ENCODE data around the gene SOS2.

SOS2 gene

DNA sequence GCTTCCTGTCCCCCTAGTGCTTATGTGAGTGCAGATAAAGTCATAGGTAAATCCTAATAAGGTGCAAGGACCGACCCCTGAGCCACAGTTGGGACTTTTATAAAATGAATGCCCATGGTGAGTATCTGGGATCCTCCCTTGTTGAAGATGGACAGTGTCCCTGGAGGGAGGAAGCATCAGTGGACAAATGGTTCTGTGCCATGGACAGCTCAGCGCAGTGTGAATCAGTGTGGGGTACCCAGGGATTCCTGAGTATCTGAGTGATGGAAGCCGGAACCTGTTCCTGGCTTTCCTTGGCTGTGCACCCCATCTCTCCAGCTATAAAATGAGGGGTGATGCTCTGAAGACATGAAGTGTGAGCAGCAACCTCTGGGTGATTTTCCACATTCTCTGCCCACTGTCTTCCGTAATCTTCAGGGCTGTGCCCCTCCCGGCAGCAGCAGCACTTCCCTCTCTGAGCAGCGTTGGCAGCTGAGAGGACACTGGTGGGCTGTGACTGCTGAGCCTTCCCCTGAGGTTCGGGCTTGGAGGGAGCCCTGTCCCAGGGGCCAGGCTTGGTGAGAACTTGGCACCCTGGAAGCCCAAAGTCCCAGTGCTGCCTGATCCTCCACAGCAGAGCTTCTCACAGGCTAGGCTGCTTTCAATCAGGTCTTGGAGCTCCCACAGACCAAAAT, 140.0 kb downstream of the SOS2 start (continued):
- TF ChIP-seq ESRRG (CRISPR knock-in tag; IDR thresholded peaks at IDR 0.05) = no peak

DNA sequence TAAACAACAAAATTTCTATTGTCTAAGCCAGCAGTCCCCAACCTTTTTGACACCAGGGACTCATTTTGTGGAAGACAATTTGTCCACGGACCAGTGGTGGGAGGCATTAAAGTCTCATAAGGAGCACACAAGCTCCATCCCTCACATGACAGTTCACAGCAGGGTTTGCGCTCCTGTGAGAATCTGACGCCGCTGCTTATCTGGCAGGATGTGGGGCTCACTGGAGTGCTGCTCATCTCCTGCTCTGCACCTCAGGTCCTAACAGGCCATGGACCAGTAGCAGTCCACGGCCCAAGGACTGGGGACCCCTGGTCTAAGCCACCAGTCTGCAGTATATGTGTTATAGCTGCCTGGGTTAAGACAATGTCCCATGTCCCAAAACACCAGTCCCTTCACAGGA, 142.2 kb downstream of the SOS2 start:
- no peak for TF ChIP-seq ZFP30 (CRISPR knock-in tag; IDR thresholded peaks at IDR 0.05)
- no peak for TF ChIP-seq BACH2 (CRISPR knock-in tag; IDR thresholded peaks at IDR 0.05; ENCODE audit: borderline replicate concordance)
- TF ChIP-seq ZNF70 (CRISPR knock-in tag; IDR thresholded peaks at IDR 0.05) = no peak
- TF ChIP-seq ZFP3 (CRISPR knock-in tag; IDR thresholded peaks at IDR 0.05) = no peak
- TF ChIP-seq, protein P1, sequence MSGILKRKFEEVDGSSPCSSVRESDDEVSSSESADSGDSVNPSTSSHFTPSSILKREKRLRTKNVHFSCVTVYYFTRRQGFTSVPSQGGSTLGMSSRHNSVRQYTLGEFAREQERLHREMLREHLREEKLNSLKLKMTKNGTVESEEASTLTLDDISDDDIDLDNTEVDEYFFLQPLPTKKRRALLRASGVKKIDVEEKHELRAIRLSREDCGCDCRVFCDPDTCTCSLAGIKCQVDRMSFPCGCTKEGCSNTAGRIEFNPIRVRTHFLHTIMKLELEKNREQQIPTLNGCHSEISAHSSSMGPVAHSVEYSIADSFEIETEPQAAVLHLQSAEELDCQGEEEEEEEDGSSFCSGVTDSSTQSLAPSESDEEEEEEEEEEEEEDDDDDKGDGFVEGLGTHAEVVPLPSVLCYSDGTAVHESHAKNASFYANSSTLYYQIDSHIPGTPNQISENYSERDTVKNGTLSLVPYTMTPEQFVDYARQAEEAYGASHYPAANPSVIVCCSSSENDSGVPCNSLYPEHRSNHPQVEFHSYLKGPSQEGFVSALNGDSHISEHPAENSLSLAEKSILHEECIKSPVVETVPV (CRISPR knock-in tag; IDR thresholded peaks at IDR 0.05) = no peak
- TF ChIP-seq ZNF565 (CRISPR knock-in tag; conservative IDR thresholded peaks at IDR 0.05; ENCODE audit: low read depth) = no peak
- no peak for TF ChIP-seq TOX (CRISPR knock-in tag; IDR thresholded peaks at IDR 0.05; ENCODE audit: borderline replicate concordance)
- no peak for TF ChIP-seq GLIS3 (CRISPR knock-in tag; IDR thresholded peaks at IDR 0.05)
- TF ChIP-seq SNAI2 (CRISPR knock-in tag; IDR thresholded peaks at IDR 0.05) = no peak
- no peak for TF ChIP-seq TCF4 (CRISPR knock-in tag; IDR thresholded peaks at IDR 0.05; ENCODE audit: borderline replicate concordance)
- ATAC-seq = no peak

DNA sequence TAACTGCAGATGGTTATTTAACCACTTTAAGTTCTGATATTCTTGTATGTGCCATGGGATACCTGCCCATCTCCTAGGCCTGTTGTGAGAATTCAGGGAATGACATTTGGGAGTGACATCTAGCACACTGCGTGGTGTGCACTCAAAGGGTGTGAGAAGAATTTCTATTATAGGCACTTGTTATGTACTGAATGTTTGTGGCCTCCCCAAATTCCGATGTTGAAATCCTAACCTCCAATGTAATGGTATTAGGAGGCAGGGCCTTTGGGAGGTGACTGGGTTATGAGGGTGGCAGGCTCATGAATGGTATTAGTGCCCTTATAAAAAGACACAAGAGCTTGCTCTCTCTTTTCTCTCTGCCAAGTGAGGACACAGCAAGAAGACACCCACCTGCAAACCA, 142.6 kb downstream of the SOS2 start:
- TF ChIP-seq ZC3H10 (CRISPR knock-in tag; IDR thresholded peaks at IDR 0.05) (no peak), ZFP30 (CRISPR knock-in tag; IDR thresholded peaks at IDR 0.05) (no peak), ARNTL (CRISPR knock-in tag; IDR thresholded peaks at IDR 0.05; ENCODE audit: borderline replicate concordance, low read depth) (no peak), ZNF8 (CRISPR knock-in tag; IDR thresholded peaks at IDR 0.05) (no peak), ESRRG (CRISPR knock-in tag; IDR thresholded peaks at IDR 0.05) (no peak), TCF4 (CRISPR knock-in tag; IDR thresholded peaks at IDR 0.05; ENCODE audit: borderline replicate concordance) (no peak)
- TF ChIP-seq, protein P2, sequence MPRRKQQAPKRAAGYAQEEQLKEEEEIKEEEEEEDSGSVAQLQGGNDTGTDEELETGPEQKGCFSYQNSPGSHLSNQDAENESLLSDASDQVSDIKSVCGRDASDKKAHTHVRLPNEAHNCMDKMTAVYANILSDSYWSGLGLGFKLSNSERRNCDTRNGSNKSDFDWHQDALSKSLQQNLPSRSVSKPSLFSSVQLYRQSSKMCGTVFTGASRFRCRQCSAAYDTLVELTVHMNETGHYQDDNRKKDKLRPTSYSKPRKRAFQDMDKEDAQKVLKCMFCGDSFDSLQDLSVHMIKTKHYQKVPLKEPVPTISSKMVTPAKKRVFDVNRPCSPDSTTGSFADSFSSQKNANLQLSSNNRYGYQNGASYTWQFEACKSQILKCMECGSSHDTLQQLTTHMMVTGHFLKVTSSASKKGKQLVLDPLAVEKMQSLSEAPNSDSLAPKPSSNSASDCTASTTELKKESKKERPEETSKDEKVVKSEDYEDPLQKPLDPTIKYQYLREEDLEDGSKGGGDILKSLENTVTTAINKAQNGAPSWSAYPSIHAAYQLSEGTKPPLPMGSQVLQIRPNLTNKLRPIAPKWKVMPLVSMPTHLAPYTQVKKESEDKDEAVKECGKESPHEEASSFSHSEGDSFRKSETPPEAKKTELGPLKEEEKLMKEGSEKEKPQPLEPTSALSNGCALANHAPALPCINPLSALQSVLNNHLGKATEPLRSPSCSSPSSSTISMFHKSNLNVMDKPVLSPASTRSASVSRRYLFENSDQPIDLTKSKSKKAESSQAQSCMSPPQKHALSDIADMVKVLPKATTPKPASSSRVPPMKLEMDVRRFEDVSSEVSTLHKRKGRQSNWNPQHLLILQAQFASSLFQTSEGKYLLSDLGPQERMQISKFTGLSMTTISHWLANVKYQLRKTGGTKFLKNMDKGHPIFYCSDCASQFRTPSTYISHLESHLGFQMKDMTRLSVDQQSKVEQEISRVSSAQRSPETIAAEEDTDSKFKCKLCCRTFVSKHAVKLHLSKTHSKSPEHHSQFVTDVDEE (CRISPR knock-in tag; IDR thresholded peaks at IDR 0.05) = no peak
- ATAC-seq = no peak

DNA sequence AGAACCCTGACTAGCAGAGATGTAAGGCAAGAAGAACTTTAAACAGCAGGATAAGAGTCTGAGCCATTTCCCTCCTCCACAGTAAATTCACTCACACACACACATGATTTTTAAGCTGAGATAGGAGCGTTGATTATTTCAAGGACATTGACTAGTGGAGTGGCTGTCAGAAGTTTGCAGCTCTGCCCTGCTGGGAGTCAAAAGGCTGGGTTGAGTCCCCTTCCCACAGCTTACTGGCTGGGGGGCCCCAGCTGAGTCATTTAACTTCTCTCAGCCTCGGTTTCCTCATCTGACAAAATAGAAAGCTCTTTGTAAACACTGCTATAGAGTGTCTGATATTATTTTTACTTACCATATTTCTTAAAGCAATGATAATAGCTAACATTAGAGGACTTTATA, 143.3 kb downstream of the SOS2 start:
- TF ChIP-seq TCF4 (CRISPR knock-in tag; IDR thresholded peaks at IDR 0.05; ENCODE audit: borderline replicate concordance) (no peak), ZFP3 (CRISPR knock-in tag; IDR thresholded peaks at IDR 0.05) (no peak), PPARA (CRISPR knock-in tag; IDR thresholded peaks at IDR 0.05; ENCODE audit: borderline replicate concordance) (no peak), ZFP30 (CRISPR knock-in tag; IDR thresholded peaks at IDR 0.05) (no peak), RARB (CRISPR knock-in tag; IDR thresholded peaks at IDR 0.05) (no peak)
- TF ChIP-seq, protein P3, sequence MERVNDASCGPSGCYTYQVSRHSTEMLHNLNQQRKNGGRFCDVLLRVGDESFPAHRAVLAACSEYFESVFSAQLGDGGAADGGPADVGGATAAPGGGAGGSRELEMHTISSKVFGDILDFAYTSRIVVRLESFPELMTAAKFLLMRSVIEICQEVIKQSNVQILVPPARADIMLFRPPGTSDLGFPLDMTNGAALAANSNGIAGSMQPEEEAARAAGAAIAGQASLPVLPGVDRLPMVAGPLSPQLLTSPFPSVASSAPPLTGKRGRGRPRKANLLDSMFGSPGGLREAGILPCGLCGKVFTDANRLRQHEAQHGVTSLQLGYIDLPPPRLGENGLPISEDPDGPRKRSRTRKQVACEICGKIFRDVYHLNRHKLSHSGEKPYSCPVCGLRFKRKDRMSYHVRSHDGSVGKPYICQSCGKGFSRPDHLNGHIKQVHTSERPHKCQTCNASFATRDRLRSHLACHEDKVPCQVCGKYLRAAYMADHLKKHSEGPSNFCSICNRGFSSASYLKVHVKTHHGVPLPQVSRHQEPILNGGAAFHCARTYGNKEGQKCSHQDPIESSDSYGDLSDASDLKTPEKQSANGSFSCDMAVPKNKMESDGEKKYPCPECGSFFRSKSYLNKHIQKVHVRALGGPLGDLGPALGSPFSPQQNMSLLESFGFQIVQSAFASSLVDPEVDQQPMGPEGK (CRISPR knock-in tag; IDR thresholded peaks at IDR 0.05; ENCODE audit: borderline replicate concordance) = no peak
- TF ChIP-seq, protein P4, sequence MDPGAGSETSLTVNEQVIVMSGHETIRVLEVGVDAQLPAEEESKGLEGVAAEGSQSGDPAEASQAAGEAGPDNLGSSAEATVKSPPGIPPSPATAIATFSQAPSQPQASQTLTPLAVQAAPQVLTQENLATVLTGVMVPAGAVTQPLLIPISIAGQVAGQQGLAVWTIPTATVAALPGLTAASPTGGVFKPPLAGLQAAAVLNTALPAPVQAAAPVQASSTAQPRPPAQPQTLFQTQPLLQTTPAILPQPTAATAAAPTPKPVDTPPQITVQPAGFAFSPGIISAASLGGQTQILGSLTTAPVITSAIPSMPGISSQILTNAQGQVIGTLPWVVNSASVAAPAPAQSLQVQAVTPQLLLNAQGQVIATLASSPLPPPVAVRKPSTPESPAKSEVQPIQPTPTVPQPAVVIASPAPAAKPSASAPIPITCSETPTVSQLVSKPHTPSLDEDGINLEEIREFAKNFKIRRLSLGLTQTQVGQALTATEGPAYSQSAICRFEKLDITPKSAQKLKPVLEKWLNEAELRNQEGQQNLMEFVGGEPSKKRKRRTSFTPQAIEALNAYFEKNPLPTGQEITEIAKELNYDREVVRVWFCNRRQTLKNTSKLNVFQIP (CRISPR knock-in tag; IDR thresholded peaks at IDR 0.05; ENCODE audit: borderline replicate concordance, low read depth) = no peak
- TF ChIP-seq, protein P2 (CRISPR knock-in tag; IDR thresholded peaks at IDR 0.05) = no peak
- ATAC-seq = no peak
